Gastrocnemius medialis (tissue), 4 donors: ENCODE measurements around the gene PPP6R3. TPM values are rescaled to one million over a fixed set of nuclear protein-coding genes. Genes with fewer than 3 reads are reported as not detected.

ENCODE experiments used
- ATAC-seq, 2 donors: fragments of 150-250 bp; one replicate each; pipeline ENCODE4 v1.9.1; 2016
- DNase-seq, 2 donors: peaks; one replicate each; pipeline ENCODE4 v3.0.0-alpha.2; 2019
- H3K27ac ChIP-seq, 4 donors: fragments of 200-600 bp; sonication (generic); 1 replicate in 1 of 4; 2 replicates in 3 of 4; pipeline ENCODE4 v1.5.1; 2016 to 2018; ENCODE audit warnings: mild to moderate bottlenecking in 2 of 4, moderate library complexity in 1 of 4
- H3K27me3 ChIP-seq, 3 donors: fragments of 200-600 bp; sonication (generic) in 2 of 3; 1 replicate in 1 of 3; 2 replicates in 2 of 3; pipeline versions ENCODE4 v1.5.1 to v1.6.0; 2016 to 2019; ENCODE audit warnings: mild to moderate bottlenecking in 1 of 3, moderate library complexity in 1 of 3
- H3K36me3 ChIP-seq, 2 donors: fragments of 200-600 bp; sonication (generic) in 1 of 2; one replicate each; pipeline ENCODE4 v1.5.1; 2017 to 2018
- H3K4me1 ChIP-seq, 2 donors: fragments of 200-600 bp; sonication (generic) in 1 of 2; one replicate each; pipeline ENCODE4 v1.5.1; 2016 to 2017; ENCODE audit warnings: mild to moderate bottlenecking in 2 of 2
- H3K4me3 ChIP-seq, 4 donors: fragments of 200-600 bp; sonication (generic) in 3 of 4; 1 replicate in 1 of 4; 2 replicates in 3 of 4; pipeline ENCODE4 v1.5.1; 2016 to 2019; ENCODE audit warnings: mild to moderate bottlenecking in 2 of 4
- H3K9me3 ChIP-seq, 3 donors: fragments of 200-600 bp; sonication (generic) in 2 of 3; 1 replicate in 1 of 3; 2 replicates in 2 of 3; pipeline ENCODE4 v1.5.1; 2016 to 2019
- CTCF ChIP-seq, 5 experiments: fragments of 450-650 bp in 3 of 5; fragments of 200-600 bp in 2 of 5; sonication (generic) in 2 of 5; IDR thresholded peaks in 4 of 5; conservative IDR thresholded peaks in 1 of 5; 1 replicate in 4 of 5; 2 replicates in 1 of 5; pipeline ENCODE4 v1.5.1; 2016 to 2019; ENCODE audit warnings: antibody characterized with exemption in 5 of 5, mild to moderate bottlenecking in 3 of 5, moderate library complexity in 3 of 5
- POLR2A ChIP-seq, 2 donors: fragments of 450-650 bp; IDR thresholded peaks; one replicate each; pipeline ENCODE4 v1.6.1; 2017; ENCODE audit warnings: antibody characterized with exemption in 2 of 2, mild to moderate bottlenecking in 2 of 2, moderate library complexity in 2 of 2
- in situ Hi-C, 4 donors: fragments of 200-750 bp; cut with MboI; loops; one replicate each; pipeline versions ENCODE4 v1.15.0 to v1.8.0; 2017; ENCODE audit warnings: low sequenced_read_pairs in 4 of 4
- intact Hi-C: fragments of 100-400 bp; cut with DNase I; formaldehyde crosslinking; loops from one replicate; pipeline ENCODE4 v1.15.1; 2023; ENCODE audit warnings: low total_unique reads
- total RNA-seq, 4 donors: library from RNA; depleted of rRNA; stranded (reverse); fragments of >200 nt; gene quantifications; one replicate each; pipeline versions ENCODE4 v1.1.0 to v1.2.3, GENCODE V29; 2016

The PPP6R3 gene
- total RNA-seq, 4 donors from 2014 or later: 77.3 to 196 (median 133) TPM

- H3K27me3 ChIP-seq: no peaks in the 10 kb centered on the region
- in situ Hi-C loops (no loop called here), intact Hi-C loops (no loop called here)
- peaks cover 38 to 52% of the 10 kb centered on the region in 2 donors for H3K4me1 ChIP-seq
- ATAC-seq (peak; percentile 78 to 83), DNase-seq (peak in 1 of 2 donors; percentile 33)
- H3K36me3 ChIP-seq: no peaks in the 10 kb centered on the region
- no peaks in the 10 kb centered on the region for H3K9me3 ChIP-seq
- peak overlapping the region in 1 of 4 donors; percentile 3 for H3K4me3 ChIP-seq
- peak overlapping the region; percentile 63 to 87 (median 74) for H3K27ac ChIP-seq
- TF ChIP-seq POLR2A (IDR thresholded peaks at IDR 0.05) (no peak), CTCF (IDR thresholded peaks at IDR 0.05 in 4 of 5, conservative IDR thresholded peaks at IDR 0.05 in 1 of 5) (no peak)
Measured at GRCh38 chr11:68481579-68482240, 21.2 kb downstream of the PPP6R3 start.

- no peak overlapping the region for H3K4me3 ChIP-seq
- DNase-seq (no peak), ATAC-seq (no peak)
- peak overlapping the region in 2 of 4 donors; percentile 41 to 44 for H3K27ac ChIP-seq
- no peaks in the 10 kb centered on the region for H3K9me3 ChIP-seq
- no peaks in the 10 kb centered on the region for H3K36me3 ChIP-seq
- in situ Hi-C loops (no loop called here), intact Hi-C loops (no loop called here)
- peaks cover 43 to 51% of the 10 kb centered on the region in 2 donors for H3K4me1 ChIP-seq
- TF ChIP-seq POLR2A (IDR thresholded peaks at IDR 0.05) (no peak), CTCF (IDR thresholded peaks at IDR 0.05 in 4 of 5, conservative IDR thresholded peaks at IDR 0.05 in 1 of 5) (no peak)
- H3K27me3 ChIP-seq: no peaks in the 10 kb centered on the region
Measured at GRCh38 chr11:68488623-68489022, 28.1 kb downstream of the PPP6R3 start.

- in situ Hi-C loops: no loop called here
- no peak for ATAC-seq
- intact Hi-C loops: loop anchor here (5.0 kb wide), 1 partner anchor 87 kb away; no protein-coding TSS in a partner anchor
- no peak for DNase-seq
- no peak overlapping the region for H3K4me3 ChIP-seq
- no peaks in the 10 kb centered on the region for H3K36me3 ChIP-seq
- H3K4me1 ChIP-seq: peaks cover 81 to 82% of the 10 kb centered on the region in 2 donors
- no peaks in the 10 kb centered on the region for H3K9me3 ChIP-seq
- no peak for TF ChIP-seq CTCF (IDR thresholded peaks at IDR 0.05 in 4 of 5, conservative IDR thresholded peaks at IDR 0.05 in 1 of 5)
- TF ChIP-seq POLR2A (IDR thresholded peaks at IDR 0.05): no peak
- no peaks in the 10 kb centered on the region for H3K27me3 ChIP-seq
- H3K27ac ChIP-seq: peak overlapping the region; percentile 0 to 91 (median 68)
Measured at GRCh38 chr11:68495220-68495729, 34.7 kb downstream of the PPP6R3 start.

GRCh38 chr11:68495872-68496271, 35.3 kb downstream of the PPP6R3 start:
- intact Hi-C loops (loop anchor here (5.0 kb wide), 1 partner anchor 86 kb away; no protein-coding TSS in a partner anchor), in situ Hi-C loops (no loop called here)
- H3K9me3 ChIP-seq: no peaks in the 10 kb centered on the region
- no peaks in the 10 kb centered on the region for H3K36me3 ChIP-seq
- H3K4me3 ChIP-seq: no peak overlapping the region
- peaks cover 81% of the 10 kb centered on the region in 2 donors for H3K4me1 ChIP-seq
- H3K27me3 ChIP-seq: no peaks in the 10 kb centered on the region
- H3K27ac ChIP-seq: peak overlapping the region; percentile 0 to 91 (median 68)
- TF ChIP-seq CTCF (IDR thresholded peaks at IDR 0.05 in 4 of 5, conservative IDR thresholded peaks at IDR 0.05 in 1 of 5) (no peak), POLR2A (IDR thresholded peaks at IDR 0.05) (no peak)
- ATAC-seq: no peak
- DNase-seq: no peak
